Left cardiac atrium (tissue), 4 donors: ENCODE results near the gene LARGE1. TPM values are rescaled to one million over a fixed set of nuclear protein-coding genes. Genes with fewer than 3 reads are reported as not detected.

Experiments
- ATAC-seq, 2 donors: fragments of 200-7000 bp; cut with Tn5 transposase; one replicate each; pipeline ENCODE4 v1.9.1; 2020; ENCODE audit warnings: mild to moderate bottlenecking in 2 of 2, moderate library complexity in 2 of 2
- DNase-seq: peaks from one replicate; pipeline ENCODE4 v3.0.0-alpha.2; 2020
- intact Hi-C, 2 donors: fragments of 100-400 bp; cut with DNase I; formaldehyde crosslinking; loops; one replicate each; pipeline versions ENCODE4 v1.14.1 to v1.15.1; 2022 to 2023
- total RNA-seq, 2 donors: library from RNA; stranded (reverse); fragmentation: NEBNext Ultra II Directional; extraction: Animal tissue kit (Norgen Biotek cat#: 25700); gene quantifications; one replicate each; pipeline ENCODE4 v1.2.1, GENCODE V29; 2021
- donor health status: DM: no; HTN: yes; CAD: no.
- donor health status: DM: no; HTN: yes; CAD: no; lungs with severe emphysema.
- donor health status: DM: yes; HTN: yes; CAD: no.
- donor health status: Dilated cardiomyopathy.

The LARGE1 gene
- total RNA-seq, 2 donors from 2014 or later, result 66.5 to 103 TPM

GRCh38 chr22:33766091-33766490, 154.2 kb downstream of the LARGE1 start:
- ATAC-seq, result no peak
- intact Hi-C loops, result no loop called here

GRCh38 chr22:33758961-33759360, 161.3 kb downstream of the LARGE1 start:
- intact Hi-C loops, result no loop called here
- no peak for ATAC-seq
- DNase-seq, result no peak

More at GRCh38 chr22:33766091-33766490, 154.2 kb downstream of the LARGE1 start:
- no peak for DNase-seq

- ATAC-seq (peak; percentile 51 to 65), DNase-seq (peak; percentile 21)
- intact Hi-C loops, result no loop called here
Measured at GRCh38 chr22:33757802-33758483, 162.3 kb downstream of the LARGE1 start.

- DNase-seq, result no peak
- intact Hi-C loops, result no loop called here
- no peak for ATAC-seq
Measured at GRCh38 chr22:33757041-33757801, 163.1 kb downstream of the LARGE1 start.

GRCh38 chr22:33756508-33756949, 163.7 kb downstream of the LARGE1 start:
- intact Hi-C loops, result no loop called here
- DNase-seq, result no peak
- ATAC-seq, result peak; percentile 14 to 77

- intact Hi-C loops, result no loop called here
- DNase-seq, result no peak
Measured at GRCh38 chr22:33748714-33749113, 171.6 kb downstream of the LARGE1 start.

GRCh38 chr22:33747576-33748180, 172.6 kb downstream of the LARGE1 start:
- DNase-seq (no peak), ATAC-seq (peak in 1 of 2 donors; percentile 49)
- intact Hi-C loops, result no loop called here

More at GRCh38 chr22:33748714-33749113, 171.6 kb downstream of the LARGE1 start:
- no peak for ATAC-seq

GRCh38 chr22:33747029-33747428, 173.2 kb downstream of the LARGE1 start:
- no peak for DNase-seq
- intact Hi-C loops, result no loop called here
- no peak for ATAC-seq

GRCh38 chr22:33746501-33746928, 173.8 kb downstream of the LARGE1 start:
- intact Hi-C loops, result no loop called here
- ATAC-seq, result no peak
- no peak for DNase-seq

- ATAC-seq, result no peak
- DNase-seq, result no peak
- intact Hi-C loops, result no loop called here
Measured at GRCh38 chr22:33745501-33745900, 174.8 kb downstream of the LARGE1 start.

- intact Hi-C loops, result no loop called here
- DNase-seq (no peak), ATAC-seq (no peak)
Measured at GRCh38 chr22:33743756-33744155, 176.5 kb downstream of the LARGE1 start.

- intact Hi-C loops, result no loop called here
Measured at GRCh38 chr22:33741025-33741424, 179.3 kb downstream of the LARGE1 start.

GRCh38 chr22:33739516-33739915, 180.8 kb downstream of the LARGE1 start:
- intact Hi-C loops, result no loop called here

More at GRCh38 chr22:33741025-33741424, 179.3 kb downstream of the LARGE1 start:
- no peak for DNase-seq
- no peak for ATAC-seq

GRCh38 chr22:33737662-33738061, 182.6 kb downstream of the LARGE1 start:
- ATAC-seq (no peak), DNase-seq (no peak)
- intact Hi-C loops, result no loop called here

More at GRCh38 chr22:33739516-33739915, 180.8 kb downstream of the LARGE1 start:
- DNase-seq, result no peak
- ATAC-seq, result no peak

GRCh38 chr22:33735978-33736377, 184.3 kb downstream of the LARGE1 start:
- DNase-seq (no peak), ATAC-seq (no peak)
- intact Hi-C loops, result no loop called here

- ATAC-seq (no peak), DNase-seq (no peak)
- intact Hi-C loops, result no loop called here
Measured at GRCh38 chr22:33728847-33729246, 191.4 kb downstream of the LARGE1 start.

GRCh38 chr22:33726294-33726734, 194.0 kb downstream of the LARGE1 start:
- no peak for DNase-seq
- intact Hi-C loops, result no loop called here
- ATAC-seq, result peak in 1 of 2 donors; percentile 86

- intact Hi-C loops, result no loop called here
- ATAC-seq (peak in 1 of 2 donors; percentile 12), DNase-seq (no peak)
Measured at GRCh38 chr22:33723915-33724314, 196.4 kb downstream of the LARGE1 start.

GRCh38 chr22:33722816-33723215, 197.5 kb downstream of the LARGE1 start:
- DNase-seq, result no peak
- no peak for ATAC-seq
- intact Hi-C loops, result no loop called here
